ENCODE measurements around the gene HBG1.
A peak's percentile ranks its signal among the peaks of the same experiment; 100 is the strongest.
"Not testable (repeated sequence)": the region's sequence is repeated elsewhere in the genome, so short reads cannot be mapped to it uniquely, and the experiment has no call there.

HBG1 gene

GRCh38 chr11:5276697-5277096 is 27.0 kb upstream of the HBG1 start:
- no peak for DNase-seq

GRCh38 chr11:5275369-5276110 is 25.9 kb upstream of the HBG1 start:
- no peak for DNase-seq

- DNase-seq, result no peak
Measured at GRCh38 chr11:5274395-5274794, 24.7 kb upstream of the HBG1 start.

GRCh38 chr11:5272395-5273017 is 22.8 kb upstream of the HBG1 start:
- DNase-seq, result no peak

- no peak for DNase-seq
Measured at GRCh38 chr11:5269715-5270147, 20.1 kb upstream of the HBG1 start, which contains the start of gene HBE1. Gene HBE1 (minus strand): TSS chr11:5269945. CDS start chr11:5269890, 55 bp downstream.

GRCh38 chr11:5267033-5267563 is 17.4 kb upstream of the HBG1 start:
- no peak for DNase-seq

- no peak for DNase-seq
Measured at GRCh38 chr11:5266609-5267008, 17.0 kb upstream of the HBG1 start.

- DNase-seq, result no peak
Measured at GRCh38 chr11:5265832-5266231, 16.2 kb upstream of the HBG1 start.

GRCh38 chr11:5258543-5259262 is 9.0 kb upstream of the HBG1 start:
- DNase-seq, result no peak

- no peak for DNase-seq
Measured at GRCh38 chr11:5257296-5257695, 7.6 kb upstream of the HBG1 start.

GRCh38 chr11:5254646-5255413 is 5.2 kb upstream of the HBG1 start, which contains the start of gene HBG2:
Gene HBG2 (minus strand): TSS chr11:5254781. CDS start chr11:5254728, 53 bp downstream.
- not testable (repeated sequence) for DNase-seq

- DNase-seq, result not testable (repeated sequence)
Measured at GRCh38 chr11:5254023-5254422, 4.4 kb upstream of the HBG1 start.

GRCh38 chr11:5253440-5253839 is 3.8 kb upstream of the HBG1 start:
- not testable (repeated sequence) for DNase-seq

GRCh38 chr11:5252919-5253265 is 3.2 kb upstream of the HBG1 start:
- DNase-seq, result no peak

GRCh38 chr11:5252192-5252918 is 2.7 kb upstream of the HBG1 start:
- no peak for DNase-seq

- no peak for DNase-seq
Measured at GRCh38 chr11:5251746-5252145, 2.1 kb upstream of the HBG1 start.

GRCh38 chr11:5250543-5251204 is 1.0 kb upstream of the HBG1 start:
- no peak for DNase-seq

GRCh38 chr11:5248498-5248897 is 1.2 kb downstream of the HBG1 start:
- DNase-seq, result not testable (repeated sequence)

- DNase-seq, result peak; percentile 4
Measured at GRCh38 chr11:5247472-5248192, 2.0 kb downstream of the HBG1 start.

GRCh38 chr11:5246772-5247471 is 2.7 kb downstream of the HBG1 start:
- DNase-seq, result no peak

Measured in fibroblast of skin of right quadriceps (primary cell).